ENCODE data around the gene COQ8B. TPM values are rescaled to one million over a fixed set of nuclear protein-coding genes. Genes with fewer than 3 reads are reported as not detected.

The COQ8B gene
- total and polyA plus RNA-seq, 2 donors (not counting 1 experiment from before 2014, with no cell fraction given), result 58.9 to 62.6 TPM

- Histone ChIP-seq H3K4me3 (ENCODE audit: control extremely low read depth in 1 of 5, extremely low read depth in 1 of 5, insufficient read depth in 1 of 5, low read depth in 2 of 5, low read length in 4 of 5) (no peak overlapping the region), H4K20me1 (ENCODE audit: control insufficient read depth, insufficient read depth, low read length, poor library complexity, severe bottlenecking) (peaks cover 11% of the 10 kb centered on the region), H3K9ac (ENCODE audit: low read length) (no peak overlapping the region), H3K4me1 (ENCODE audit: control insufficient read depth in 2 of 2, insufficient read depth in 2 of 2, low read length in 2 of 2) (no peaks in the 10 kb centered on the region), H3K36me3 (replicated peaks in 1 of 2; ENCODE audit: control extremely low read depth in 1 of 2, control insufficient read depth in 1 of 2, extremely low read depth in 1 of 2, insufficient read depth in 2 of 2, low read length in 1 of 2) (peaks cover 13 to 63% of the 10 kb centered on the region in 2 experiments), H3K27ac (ENCODE audit: low read length in 2 of 2) (no peak overlapping the region), H3K4me2 (replicated peaks; ENCODE audit: low read depth, low read length, poor library complexity, severe bottlenecking) (no peak overlapping the region), H3K9me3 (ENCODE audit: control extremely low read depth in 1 of 3, control insufficient read depth in 2 of 3, insufficient read depth in 1 of 3, low read length in 2 of 3) (no peaks in the 10 kb centered on the region), H3K79me2 (ENCODE audit: control insufficient read depth, insufficient read depth, low read length) (peaks cover 3% of the 10 kb centered on the region), H3K27me3 (replicated peaks in 1 of 4; ENCODE audit: control extremely low read depth in 1 of 4, control insufficient read depth in 3 of 4, insufficient read depth in 4 of 4, low read length in 3 of 4) (no peaks in the 10 kb centered on the region), H2AFZ (ENCODE audit: insufficient read depth, low read depth, low read length, poor library complexity, severe bottlenecking) (no peak overlapping the region)
- 100% methylated on average over 3 of the region's 6 CpGs for WGBS (ENCODE audit: insufficient coverage)
- TF ChIP-seq EZH2 (IDR thresholded peaks at IDR 0.05; ENCODE audit: borderline replicate concordance, insufficient read depth, low read depth, low read length, poor library complexity, severe bottlenecking), result no peak
- no peak for TF ChIP-seq CTCF (IDR thresholded peaks at IDR 0.05)
- CTCF ChIA-PET, result interaction anchor here (0.9 kb wide), 1 partner anchor 38 kb away, joined by 3 read pairs; no protein-coding TSS in a partner anchor
- no peaks in the 10 kb centered on the region for H3K9me3 Mint-ChIP-seq (ENCODE audit: insufficient read depth)
- no peaks in the 10 kb centered on the region for H3K27me3 Mint-ChIP-seq
- H3K27ac Mint-ChIP-seq, result no peak overlapping the region
- H3K4me1 Mint-ChIP-seq, result no peaks in the 10 kb centered on the region
- intact Hi-C loops (cut with micrococcal nuclease), result no loop called here
- POLR2A ChIA-PET, result no interaction called here
- no peak for DNase-seq
- H3K4me3 Mint-ChIP-seq, result no peak overlapping the region
- no peak for ATAC-seq (ENCODE audit: low read depth)
These were observed 14.9 kb downstream of the COQ8B start for GRCh38 chr19:40701758-40702157.

GRCh38 chr19:40700083-40700482, 16.6 kb downstream of the COQ8B start:
- no peaks in the 10 kb centered on the region for H3K9me3 Mint-ChIP-seq (ENCODE audit: insufficient read depth)
- H3K27me3 Mint-ChIP-seq, result no peaks in the 10 kb centered on the region
- Histone ChIP-seq H3K4me1 (ENCODE audit: control insufficient read depth in 2 of 2, insufficient read depth in 2 of 2, low read length in 2 of 2) (no peaks in the 10 kb centered on the region), H3K36me3 (replicated peaks in 1 of 2; ENCODE audit: control extremely low read depth in 1 of 2, control insufficient read depth in 1 of 2, extremely low read depth in 1 of 2, insufficient read depth in 2 of 2, low read length in 1 of 2) (peaks cover 13 to 57% of the 10 kb centered on the region in 2 experiments), H3K4me3 (ENCODE audit: control extremely low read depth in 1 of 5, extremely low read depth in 1 of 5, insufficient read depth in 1 of 5, low read depth in 2 of 5, low read length in 4 of 5) (no peak overlapping the region), H2AFZ (ENCODE audit: insufficient read depth, low read depth, low read length, poor library complexity, severe bottlenecking) (no peak overlapping the region), H3K9ac (ENCODE audit: low read length) (no peak overlapping the region), H3K27me3 (replicated peaks in 1 of 4; ENCODE audit: control extremely low read depth in 1 of 4, control insufficient read depth in 3 of 4, insufficient read depth in 4 of 4, low read length in 3 of 4) (no peaks in the 10 kb centered on the region), H3K9me3 (ENCODE audit: control extremely low read depth in 1 of 3, control insufficient read depth in 2 of 3, insufficient read depth in 1 of 3, low read length in 2 of 3) (no peaks in the 10 kb centered on the region), H3K4me2 (replicated peaks; ENCODE audit: low read depth, low read length, poor library complexity, severe bottlenecking) (no peak overlapping the region), H3K27ac (ENCODE audit: low read length in 2 of 2) (no peak overlapping the region), H4K20me1 (ENCODE audit: control insufficient read depth, insufficient read depth, low read length, poor library complexity, severe bottlenecking) (peaks cover 5% of the 10 kb centered on the region), H3K79me2 (ENCODE audit: control insufficient read depth, insufficient read depth, low read length) (no peaks in the 10 kb centered on the region)
- intact Hi-C loops (cut with micrococcal nuclease), result no loop called here
- ChIA-PET POLR2A (no interaction called here), CTCF (no interaction called here)
- WGBS (ENCODE audit: insufficient coverage), result 98% methylated on average over 8 of the region's 9 CpGs
- H3K4me1 Mint-ChIP-seq, result no peaks in the 10 kb centered on the region
- no peak overlapping the region for H3K4me3 Mint-ChIP-seq
- peak; percentile 10 for ATAC-seq (ENCODE audit: low read depth)
- TF ChIP-seq EZH2 (IDR thresholded peaks at IDR 0.05; ENCODE audit: borderline replicate concordance, insufficient read depth, low read depth, low read length, poor library complexity, severe bottlenecking) (no peak), CTCF (IDR thresholded peaks at IDR 0.05) (no peak)
- no peak for DNase-seq
- no peak overlapping the region for H3K27ac Mint-ChIP-seq
